ENCODE results near the gene GNG10.
"Not testable (repeated sequence)": the region's sequence is repeated elsewhere in the genome, so short reads cannot be mapped to it uniquely, and the experiment has no call there.

Gene GNG10

GRCh38 chr9:111657051-111657450, 4.4 kb upstream of the GNG10 start:
- DNase-seq = no peak

GRCh38 chr9:111658943-111659342, 2.5 kb upstream of the GNG10 start:
- DNase-seq = no peak

- no peak for DNase-seq
Measured at GRCh38 chr9:111659691-111660090, 1.7 kb upstream of the GNG10 start.

GRCh38 chr9:111661802-111662521, 557 bp downstream of the GNG10 start:
- DNase-seq = peak; percentile 37

GRCh38 chr9:111662576-111663300, 1.3 kb downstream of the GNG10 start:
- DNase-seq = peak; percentile 26

- no peak for DNase-seq
Measured at GRCh38 chr9:111663301-111663823, 2.0 kb downstream of the GNG10 start.

- DNase-seq = no peak
Measured at GRCh38 chr9:111668026-111668573, 6.7 kb downstream of the GNG10 start.

GRCh38 chr9:111668601-111669000, 7.2 kb downstream of the GNG10 start:
- DNase-seq = not testable (repeated sequence)

GRCh38 chr9:111674319-111674718, 12.9 kb downstream of the GNG10 start:
- DNase-seq = no peak

- no peak for DNase-seq
Measured at GRCh38 chr9:111676116-111676515, 14.7 kb downstream of the GNG10 start.

GRCh38 chr9:111678293-111678692, 16.9 kb downstream of the GNG10 start:
- no peak for DNase-seq

GRCh38 chr9:111679199-111679598, 17.8 kb downstream of the GNG10 start:
- DNase-seq = no peak

- no peak for DNase-seq
Measured at GRCh38 chr9:111683392-111683791, 22.0 kb downstream of the GNG10 start.

GRCh38 chr9:111691672-111692329, 30.4 kb downstream of the GNG10 start:
- DNase-seq = peak; percentile 23

GRCh38 chr9:111696796-111697195, 35.4 kb downstream of the GNG10 start:
- no peak for DNase-seq

GRCh38 chr9:111700776-111701175, 39.4 kb downstream of the GNG10 start:
- no peak for DNase-seq

- DNase-seq = no peak
Measured at GRCh38 chr9:111704503-111704902, 43.1 kb downstream of the GNG10 start.

- no peak for DNase-seq
Measured at GRCh38 chr9:111711548-111711947, 50.1 kb downstream of the GNG10 start.

GRCh38 chr9:111712369-111712768, 51.0 kb downstream of the GNG10 start:
- no peak for DNase-seq

GRCh38 chr9:111715471-111715870, 54.1 kb downstream of the GNG10 start:
- no peak for DNase-seq

- no peak for DNase-seq
Measured at GRCh38 chr9:111719541-111719940, 58.1 kb downstream of the GNG10 start.

Data from CD4-positive, alpha-beta T cell treated with Interleukin-10 for 1 hour (primary cell).